MM.1S (cell line): Measurements from ENCODE around the gene SRP54.
"Not testable (repeated sequence)": the region's sequence is repeated elsewhere in the genome, so short reads cannot be mapped to it uniquely, and the experiment has no call there.

Experiments used
- DNase-seq: peaks from one replicate; pipeline ENCODE4 v3.0.0-alpha.2; 2015
- H2AFZ ChIP-seq: fragments of 300-600 bp; sonication (generic); 2 replicates; pipeline ENCODE4 v1.6.0; 2016; ENCODE audit warnings: antibody characterized with exemption, low read length
- H3F3A ChIP-seq: fragments of 300-600 bp; sonication (generic); 2 replicates; pipeline ENCODE4 v1.6.1; 2016; ENCODE audit warnings: mild to moderate bottlenecking, antibody characterized with exemption, low read length, moderate library complexity, mixed read lengths; ENCODE audit not compliant: insufficient read depth
- H3K27ac ChIP-seq: fragments of 300-600 bp; sonication (generic); 2 replicates; pipeline ENCODE4 v1.5.1; 2016; ENCODE audit warnings: mild to moderate bottlenecking, low read length
- H3K27me3 ChIP-seq: fragments of 300-600 bp; sonication (generic); replicated peaks from 2 replicates; pipeline ENCODE4 v1.6.0; 2016; ENCODE audit warnings: low read length; ENCODE audit not compliant: insufficient read depth
- H3K36me3 ChIP-seq: fragments of 300-600 bp; sonication (generic); replicated peaks from 2 replicates; pipeline ENCODE4 v1.6.1; 2016; ENCODE audit warnings: mild to moderate bottlenecking, low read length, mixed read lengths; ENCODE audit not compliant: insufficient read depth
- H3K4me1 ChIP-seq: fragments of 300-600 bp; sonication (generic); 2 replicates; pipeline ENCODE4 v1.6.1; 2016; ENCODE audit warnings: low read length, mixed read lengths
- H3K4me2 ChIP-seq: fragments of 300-600 bp; sonication (generic); 2 replicates; pipeline ENCODE4 v1.6.0; 2016; ENCODE audit warnings: low read depth, low read length
- H3K4me3 ChIP-seq: fragments of 300-600 bp; sonication (generic); 2 replicates; pipeline ENCODE4 v1.5.1; 2016; ENCODE audit warnings: low read length, mixed read lengths
- H3K79me2 ChIP-seq: fragments of 300-600 bp; sonication (generic); 2 replicates; pipeline ENCODE4 v1.6.1; 2016; ENCODE audit warnings: mixed run types, low read length, mixed read lengths
- H3K9ac ChIP-seq: fragments of 300-600 bp; sonication (generic); 2 replicates; pipeline ENCODE4 v1.6.1; 2016; ENCODE audit warnings: low read length, mixed read lengths
- H3K9me2 ChIP-seq: fragments of 300-600 bp; sonication (generic); replicated peaks from 2 replicates; pipeline ENCODE4 v1.6.1; 2016; ENCODE audit warnings: mild to moderate bottlenecking, low read length, mixed read lengths; ENCODE audit not compliant: insufficient read depth
- H3K9me3 ChIP-seq: fragments of 300-600 bp; sonication (generic); replicated peaks from 2 replicates; pipeline ENCODE4 v1.6.1; 2016; ENCODE audit warnings: mild to moderate bottlenecking, low read length, mixed read lengths; ENCODE audit not compliant: insufficient read depth
- H4K20me1 ChIP-seq: fragments of 300-600 bp; sonication (generic); 2 replicates; pipeline ENCODE4 v1.6.1; 2016; ENCODE audit warnings: mild to moderate bottlenecking, low read length, moderate library complexity, mixed read lengths; ENCODE audit not compliant: insufficient read depth
- EZH2 ChIP-seq: fragments of 300-600 bp; sonication (generic); optimal IDR thresholded peaks from 2 replicates; pipeline ENCODE3; 2017; ENCODE audit warnings: low read depth, mild to moderate bottlenecking, antibody characterized with exemption, low read length, mixed read lengths
- EZH2phosphoT487 ChIP-seq: fragments of 300-600 bp; sonication (generic); IDR thresholded peaks from 2 replicates; pipeline ENCODE4 v1.6.1; 2018; ENCODE audit warnings: antibody characterized with exemption, low read length
- TF ChIP-seq, protein P1 (sequence below): fragments of 300-600 bp; sonication (generic); IDR thresholded peaks from 2 replicates; pipeline ENCODE4 v1.5.1; 2016; ENCODE audit warnings: antibody characterized with exemption, low read length, mixed read lengths

The SRP54 gene

DNA sequence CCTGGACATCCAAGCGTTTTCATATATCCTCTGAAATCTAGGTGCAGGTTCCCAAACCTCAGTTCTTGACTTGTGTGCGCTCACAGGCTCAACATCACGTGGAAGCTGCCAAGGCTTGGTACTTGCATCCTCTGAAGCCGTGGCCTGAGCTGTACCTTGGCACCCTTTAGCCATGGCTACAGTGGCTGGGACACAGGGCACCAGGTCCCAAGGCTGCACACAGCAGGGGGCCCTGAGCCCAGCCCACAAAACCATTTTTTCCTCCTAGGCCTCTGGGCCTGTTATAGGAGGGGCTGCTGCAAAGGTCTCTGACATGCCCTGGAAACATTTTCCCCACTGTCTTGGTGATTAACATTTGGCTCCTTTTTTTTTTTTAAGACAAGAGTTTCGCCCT lies 51.6 kb downstream of the SRP54 start:
- no peak for DNase-seq
- H4K20me1 ChIP-seq, result no peaks in the 10 kb centered on the region
- H3F3A ChIP-seq, result no peaks in the 10 kb centered on the region
- H3K36me3 ChIP-seq, result no peaks in the 10 kb centered on the region
- no peaks in the 10 kb centered on the region for H3K79me2 ChIP-seq
- H3K4me3 ChIP-seq, result no peak overlapping the region
- no peak overlapping the region for H2AFZ ChIP-seq
- no peak overlapping the region for H3K27ac ChIP-seq
- no peaks in the 10 kb centered on the region for H3K9me2 ChIP-seq
- H3K27me3 ChIP-seq, result no peaks in the 10 kb centered on the region
- H3K9me3 ChIP-seq, result no peaks in the 10 kb centered on the region
- H3K4me1 ChIP-seq, result no peaks in the 10 kb centered on the region
- H3K4me2 ChIP-seq, result no peak overlapping the region
- TF ChIP-seq EZH2phosphoT487 (no peak), EZH2 (no peak)
- TF ChIP-seq, protein P1, sequence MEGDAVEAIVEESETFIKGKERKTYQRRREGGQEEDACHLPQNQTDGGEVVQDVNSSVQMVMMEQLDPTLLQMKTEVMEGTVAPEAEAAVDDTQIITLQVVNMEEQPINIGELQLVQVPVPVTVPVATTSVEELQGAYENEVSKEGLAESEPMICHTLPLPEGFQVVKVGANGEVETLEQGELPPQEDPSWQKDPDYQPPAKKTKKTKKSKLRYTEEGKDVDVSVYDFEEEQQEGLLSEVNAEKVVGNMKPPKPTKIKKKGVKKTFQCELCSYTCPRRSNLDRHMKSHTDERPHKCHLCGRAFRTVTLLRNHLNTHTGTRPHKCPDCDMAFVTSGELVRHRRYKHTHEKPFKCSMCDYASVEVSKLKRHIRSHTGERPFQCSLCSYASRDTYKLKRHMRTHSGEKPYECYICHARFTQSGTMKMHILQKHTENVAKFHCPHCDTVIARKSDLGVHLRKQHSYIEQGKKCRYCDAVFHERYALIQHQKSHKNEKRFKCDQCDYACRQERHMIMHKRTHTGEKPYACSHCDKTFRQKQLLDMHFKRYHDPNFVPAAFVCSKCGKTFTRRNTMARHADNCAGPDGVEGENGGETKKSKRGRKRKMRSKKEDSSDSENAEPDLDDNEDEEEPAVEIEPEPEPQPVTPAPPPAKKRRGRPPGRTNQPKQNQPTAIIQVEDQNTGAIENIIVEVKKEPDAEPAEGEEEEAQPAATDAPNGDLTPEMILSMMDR, result no peak
- H3K9ac ChIP-seq, result no peak overlapping the region

DNA sequence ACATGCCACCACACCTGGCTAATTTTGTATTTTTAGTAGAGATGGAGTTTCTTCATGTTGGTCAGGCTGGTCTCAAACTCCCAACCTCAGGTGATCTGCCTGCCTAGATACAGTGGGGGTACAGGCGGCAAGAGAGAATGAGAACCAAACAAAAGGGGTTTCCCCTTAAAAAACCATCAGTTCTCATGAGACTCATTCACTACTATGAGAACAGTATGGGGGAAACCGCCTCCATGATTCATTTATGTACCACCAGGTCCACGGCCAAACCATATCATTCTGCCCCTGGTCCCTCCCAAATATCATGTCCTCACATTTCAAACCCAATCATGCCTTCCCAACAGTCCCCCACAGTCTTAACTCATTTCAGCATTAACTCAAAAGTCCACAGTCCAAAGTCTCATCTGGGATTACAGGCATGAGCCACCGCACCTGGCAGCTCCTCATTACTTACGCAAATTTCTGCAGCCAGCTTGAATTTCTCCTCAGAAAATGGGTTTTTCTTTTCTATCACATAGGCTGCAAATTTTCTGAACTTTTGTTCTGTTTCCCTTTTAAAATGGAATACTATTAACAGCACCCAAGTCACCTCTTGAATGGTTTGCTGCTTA lies 52.3 kb downstream of the SRP54 start:
- not testable (repeated sequence) for H3K27me3 ChIP-seq, H3F3A ChIP-seq, H3K4me1 ChIP-seq, H3K9me3 ChIP-seq, H3K36me3 ChIP-seq, H2AFZ ChIP-seq, H3K79me2 ChIP-seq, H3K4me3 ChIP-seq, H4K20me1 ChIP-seq, H3K27ac ChIP-seq, H3K9ac ChIP-seq, H3K4me2 ChIP-seq, DNase-seq, H3K9me2 ChIP-seq

DNA sequence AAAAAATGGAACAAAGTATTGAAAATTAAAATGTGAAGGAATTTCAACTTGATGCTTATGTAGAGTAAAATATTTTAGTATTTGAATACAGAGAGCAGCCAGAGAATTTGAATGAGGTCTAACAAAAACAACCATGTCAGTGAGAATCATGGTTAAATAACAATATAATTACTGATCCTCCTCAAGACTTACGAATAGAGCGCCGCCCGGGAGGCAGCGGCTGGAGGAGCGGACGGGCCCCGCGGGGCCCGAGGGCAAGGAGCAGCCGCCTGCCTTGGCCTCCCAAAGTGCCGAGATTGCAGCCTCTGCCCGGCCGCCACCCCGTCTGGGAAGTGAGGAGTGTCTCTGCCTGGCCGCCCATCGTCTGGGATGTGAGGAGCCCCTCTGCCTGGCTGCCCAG lies 55.5 kb downstream of the SRP54 start:
- H4K20me1 ChIP-seq, DNase-seq, H3K4me3 ChIP-seq, H3K79me2 ChIP-seq, H3K4me2 ChIP-seq, H3K36me3 ChIP-seq, H3K9ac ChIP-seq, H3K4me1 ChIP-seq, H3K9me3 ChIP-seq, H3F3A ChIP-seq, H3K27ac ChIP-seq, H3K9me2 ChIP-seq, H2AFZ ChIP-seq, H3K27me3 ChIP-seq: not testable (repeated sequence)

DNA sequence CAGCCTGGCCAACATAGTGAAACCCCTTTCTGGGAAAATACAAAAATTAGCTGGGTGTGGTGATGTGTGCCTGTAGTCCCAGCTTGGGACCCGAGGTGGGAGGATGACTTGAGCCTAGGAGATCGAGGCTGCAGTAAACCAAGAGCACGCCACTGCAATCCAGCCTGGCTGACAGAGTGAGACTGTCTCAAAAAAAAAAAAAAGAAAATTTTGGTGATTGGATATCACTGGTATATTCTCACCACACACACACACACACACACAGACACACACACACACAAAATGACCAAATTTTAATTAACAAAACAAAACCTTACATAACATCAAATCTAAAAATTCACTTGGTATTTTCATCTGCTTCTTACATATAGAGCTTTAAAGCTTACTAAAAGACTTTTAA lies 59.8 kb downstream of the SRP54 start:
- Histone ChIP-seq H3K27ac (no peak overlapping the region), H3F3A (peaks cover 8% of the 10 kb centered on the region), H3K36me3 (no peaks in the 10 kb centered on the region), H3K4me1 (no peaks in the 10 kb centered on the region; the same call in 1 of the 2 replicates), H3K9me2 (no peaks in the 10 kb centered on the region), H3K27me3 (no peaks in the 10 kb centered on the region), H3K79me2 (no peaks in the 10 kb centered on the region), H2AFZ (no peak overlapping the region), H3K9me3 (no peaks in the 10 kb centered on the region), H3K4me3 (no peak overlapping the region), H3K9ac (no peak overlapping the region), H3K4me2 (no peak overlapping the region), H4K20me1 (no peaks in the 10 kb centered on the region)
- DNase-seq, result no peak
- TF ChIP-seq EZH2 (no peak), EZH2phosphoT487 (no peak)
- TF ChIP-seq, protein P1, result no peak
